ENCODE results near the gene CDC37.

DNA sequence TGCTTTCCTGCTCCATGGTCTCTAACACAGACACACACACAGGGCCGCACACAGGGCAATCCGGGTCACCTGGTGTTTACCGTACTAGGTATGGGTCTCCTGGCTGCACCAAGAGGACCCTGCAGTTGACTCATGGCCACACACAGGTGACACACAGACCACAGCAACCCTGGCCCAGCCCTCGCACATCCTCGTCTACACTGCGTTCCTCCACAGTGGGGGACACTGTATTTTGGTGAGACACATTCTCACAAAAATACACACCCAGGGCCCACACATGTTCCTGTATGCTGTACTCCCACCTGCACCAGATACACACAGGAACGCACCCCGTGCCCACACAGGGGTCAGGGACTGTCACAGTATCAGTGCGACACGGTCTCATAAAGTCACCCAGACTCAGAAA is 29.8 kb upstream of the CDC37 start:
- no peak for TF ChIP-seq POLR2A (IDR thresholded peaks at IDR 0.05; ENCODE audit: low read depth, low read length)
- no peak for TF ChIP-seq RAD21 (IDR thresholded peaks at IDR 0.05; ENCODE audit: low read length)
- TF ChIP-seq CTCF (conservative IDR thresholded peaks at IDR 0.05; ENCODE audit: low read depth, low read length): no peak
- TF ChIP-seq CEBPB (IDR thresholded peaks at IDR 0.05; ENCODE audit: low read depth, low read length): no peak
- no peak for TF ChIP-seq BHLHE40 (IDR thresholded peaks at IDR 0.05; ENCODE audit: low read depth, low read length)
- TF ChIP-seq MAFK (IDR thresholded peaks at IDR 0.05; ENCODE audit: low read depth, low read length): no peak
- no peak for TF ChIP-seq RCOR1 (IDR thresholded peaks at IDR 0.05; ENCODE audit: insufficient replicate concordance, low read length)
- TF ChIP-seq SMC3 (IDR thresholded peaks at IDR 0.05; ENCODE audit: low read depth, low read length): no peak
- no peak for TF ChIP-seq RFX5 (IDR thresholded peaks at IDR 0.05; ENCODE audit: low read depth, low read length)
- TF ChIP-seq, protein P1, sequence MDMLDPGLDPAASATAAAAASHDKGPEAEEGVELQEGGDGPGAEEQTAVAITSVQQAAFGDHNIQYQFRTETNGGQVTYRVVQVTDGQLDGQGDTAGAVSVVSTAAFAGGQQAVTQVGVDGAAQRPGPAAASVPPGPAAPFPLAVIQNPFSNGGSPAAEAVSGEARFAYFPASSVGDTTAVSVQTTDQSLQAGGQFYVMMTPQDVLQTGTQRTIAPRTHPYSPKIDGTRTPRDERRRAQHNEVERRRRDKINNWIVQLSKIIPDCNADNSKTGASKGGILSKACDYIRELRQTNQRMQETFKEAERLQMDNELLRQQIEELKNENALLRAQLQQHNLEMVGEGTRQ (IDR thresholded peaks at IDR 0.05; ENCODE audit: low read depth, low read length): no peak
- TF ChIP-seq CHD1 (IDR thresholded peaks at IDR 0.05; ENCODE audit: low read depth, low read length): no peak
- TF ChIP-seq ELK1 (IDR thresholded peaks at IDR 0.05; ENCODE audit: borderline replicate concordance, low read depth, low read length): no peak
- TF ChIP-seq NFE2L2 (IDR thresholded peaks at IDR 0.05; ENCODE audit: low read depth, low read length): no peak
- TF ChIP-seq MXI1 (IDR thresholded peaks at IDR 0.05; ENCODE audit: borderline replicate concordance, low read depth, low read length): no peak

Measured in IMR-90 (cell line).